ENCODE data around the gene CLCN7.

CLCN7 gene

GRCh38 chr16:1424028-1424427, 50.8 kb downstream of the CLCN7 start:
- no peak for TF ChIP-seq CTCF (IDR thresholded peaks at IDR 0.05; ENCODE audit: low read depth, low read length, missing control alignments)
- H3K4me3 ChIP-seq (ENCODE audit: low read depth, low read length) = no peak overlapping the region

GRCh38 chr16:1422076-1422475, 52.8 kb downstream of the CLCN7 start:
- H3K4me3 ChIP-seq (ENCODE audit: low read depth, low read length) = no peak overlapping the region
- DNase-seq (ENCODE audit: low read depth) = no peak
- no peak for TF ChIP-seq CTCF (IDR thresholded peaks at IDR 0.05; ENCODE audit: low read depth, low read length, missing control alignments)

More at GRCh38 chr16:1424028-1424427, 50.8 kb downstream of the CLCN7 start:
- DNase-seq (ENCODE audit: low read depth) = no peak

GRCh38 chr16:1420111-1420539, 54.7 kb downstream of the CLCN7 start:
- no peak for DNase-seq (ENCODE audit: low read depth)
- H3K4me3 ChIP-seq (ENCODE audit: low read depth, low read length) = peak overlapping the region; percentile 99
- no peak for TF ChIP-seq CTCF (IDR thresholded peaks at IDR 0.05; ENCODE audit: low read depth, low read length, missing control alignments)

- TF ChIP-seq CTCF (IDR thresholded peaks at IDR 0.05; ENCODE audit: low read depth, low read length, missing control alignments) = no peak
- DNase-seq (ENCODE audit: low read depth) = no peak
- H3K4me3 ChIP-seq (ENCODE audit: low read depth, low read length) = no peak overlapping the region
Measured at GRCh38 chr16:1416521-1416941, 58.3 kb downstream of the CLCN7 start.

GRCh38 chr16:1414532-1415260, 60.1 kb downstream of the CLCN7 start, which contains the start of gene UNKL:
UNKL (minus strand) TSS chr16:1414704; CDS start chr16:1414691, 13 bp downstream.
- peak; percentile 25 for DNase-seq (ENCODE audit: low read depth)
- TF ChIP-seq CTCF (IDR thresholded peaks at IDR 0.05; ENCODE audit: low read depth, low read length, missing control alignments) = no peak
- H3K4me3 ChIP-seq (ENCODE audit: low read depth, low read length) = peak within 1 kb of the TSS; percentile 83

- peak; percentile 66 for TF ChIP-seq CTCF (IDR thresholded peaks at IDR 0.05; ENCODE audit: low read depth, low read length, missing control alignments)
- DNase-seq (ENCODE audit: low read depth) = peak; percentile 26
- peak overlapping the region; percentile 83 for H3K4me3 ChIP-seq (ENCODE audit: low read depth, low read length)
Measured at GRCh38 chr16:1413684-1414531, 60.9 kb downstream of the CLCN7 start.
